GM12892 (cell line): Measurements from ENCODE around the gene GPR153.

Experiments used
- POLR2A ChIP-seq: IDR thresholded peaks from 2 replicates; pipeline ENCODE4 v1.6.1; 2011; ENCODE audit warnings: low read depth, low read length, control low read depth
- TAF1 ChIP-seq: IDR thresholded peaks from 2 replicates; pipeline ENCODE4 v1.6.1; 2011; ENCODE audit warnings: low read depth, mild to moderate bottlenecking, control low read depth, low read length, borderline replicate concordance

GRCh38 chr1:6274622-6275139, 13.8 kb upstream of the GPR153 start:
- TF ChIP-seq POLR2A, result no peak
- TF ChIP-seq TAF1, result no peak
